Ureter (tissue), 1 donor: Measurements from ENCODE around the gene NSUN6. TPM values are rescaled to one million over a fixed set of nuclear protein-coding genes. Genes with fewer than 3 reads are reported as not detected.
"Not testable (repeated sequence)": the region's sequence is repeated elsewhere in the genome, so short reads cannot be mapped to it uniquely, and the experiment has no call there.

Source experiments
- DNase-seq: peaks from one replicate; pipeline ENCODE4 v3.0.0-alpha.2; 2020; ENCODE audit warnings: low spot score
- total RNA-seq: library from RNA; stranded (reverse); gene quantifications from one replicate; pipeline ENCODE4 v1.2.4, GENCODE V29; 2023
- donor health status: DM: yes; HTN: yes; CAD: no.

NSUN6 gene
- total RNA-seq, 1 donor from 2014 or later = 33.5 TPM

DNA sequence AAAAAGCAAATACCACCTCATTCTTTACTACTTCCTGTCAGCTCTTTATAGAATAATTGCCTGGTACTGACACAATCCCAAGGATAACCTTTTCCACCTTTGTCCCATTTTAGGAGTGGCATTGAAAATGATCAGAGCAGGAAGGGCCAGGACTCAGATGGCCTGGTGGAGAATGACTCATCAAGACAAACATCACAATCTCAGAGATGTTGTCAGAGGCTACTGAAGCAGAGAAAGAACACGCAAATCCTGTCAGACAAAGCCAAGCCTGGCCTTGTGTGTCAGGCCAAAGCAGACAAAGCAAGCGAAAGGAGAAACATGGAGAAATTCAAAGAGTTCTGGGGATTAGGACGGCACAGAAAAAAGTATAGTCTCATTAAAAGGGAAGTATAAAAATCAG, 40.9 kb downstream of the NSUN6 start:
- DNase-seq = peak; percentile 61

DNA sequence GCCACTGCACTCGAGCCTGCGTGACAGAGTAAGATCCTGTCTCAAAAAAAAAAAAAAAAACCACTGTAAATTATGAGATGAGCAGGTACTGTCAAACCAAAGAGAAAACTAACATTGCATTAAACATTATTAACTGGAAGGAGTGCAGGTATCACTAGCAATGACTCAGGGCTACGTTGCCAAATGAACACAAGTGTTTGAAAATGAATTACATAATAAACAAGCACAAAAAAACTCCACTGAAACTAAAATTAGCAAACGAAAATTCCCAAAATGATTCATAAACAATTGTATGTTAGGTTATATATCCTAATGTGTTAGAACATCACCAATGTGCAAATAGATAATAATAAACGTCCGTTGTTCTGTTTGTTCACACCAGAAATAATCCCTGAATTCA, 42.8 kb downstream of the NSUN6 start:
- DNase-seq = no peak

DNA sequence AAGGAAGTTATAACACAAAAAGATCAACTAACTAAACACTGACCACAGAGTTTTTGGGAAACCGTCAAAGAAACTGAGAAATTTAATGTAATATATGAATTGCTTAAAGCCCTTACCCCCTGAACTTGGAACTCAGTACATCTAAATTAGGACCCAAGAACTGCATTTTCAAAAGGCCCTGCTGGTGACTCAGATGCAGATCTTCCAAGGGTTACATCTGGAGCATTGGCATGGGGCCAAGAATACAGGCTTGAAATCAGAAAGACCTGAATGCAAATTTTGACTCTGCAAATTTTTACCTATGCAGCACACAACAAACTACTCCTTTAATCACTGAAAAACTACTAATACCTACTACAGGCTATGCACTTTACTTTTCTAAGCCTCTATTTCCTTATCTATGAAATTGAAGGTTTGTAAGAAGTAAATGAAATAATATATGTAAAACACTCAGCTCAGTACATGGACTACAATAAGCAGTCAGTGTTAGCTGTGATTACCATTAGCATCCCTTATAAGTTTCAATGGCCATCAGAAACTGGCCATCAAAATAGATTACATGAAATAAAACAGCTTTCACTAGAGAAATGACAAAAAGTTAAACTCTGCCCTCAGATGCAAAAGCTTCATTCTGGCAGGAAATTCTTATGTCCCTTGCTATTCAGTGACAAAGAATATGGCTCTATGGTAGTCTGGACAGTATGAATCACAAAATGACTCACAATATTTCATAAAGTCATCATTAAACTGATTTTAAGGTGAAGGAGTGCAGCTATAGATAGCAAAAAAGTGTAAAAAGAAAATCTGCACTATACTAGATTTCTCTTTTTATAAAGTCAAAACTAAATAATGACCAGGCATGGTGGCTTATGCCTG, 43.6 kb downstream of the NSUN6 start:
- peak; percentile 56 for DNase-seq

DNA sequence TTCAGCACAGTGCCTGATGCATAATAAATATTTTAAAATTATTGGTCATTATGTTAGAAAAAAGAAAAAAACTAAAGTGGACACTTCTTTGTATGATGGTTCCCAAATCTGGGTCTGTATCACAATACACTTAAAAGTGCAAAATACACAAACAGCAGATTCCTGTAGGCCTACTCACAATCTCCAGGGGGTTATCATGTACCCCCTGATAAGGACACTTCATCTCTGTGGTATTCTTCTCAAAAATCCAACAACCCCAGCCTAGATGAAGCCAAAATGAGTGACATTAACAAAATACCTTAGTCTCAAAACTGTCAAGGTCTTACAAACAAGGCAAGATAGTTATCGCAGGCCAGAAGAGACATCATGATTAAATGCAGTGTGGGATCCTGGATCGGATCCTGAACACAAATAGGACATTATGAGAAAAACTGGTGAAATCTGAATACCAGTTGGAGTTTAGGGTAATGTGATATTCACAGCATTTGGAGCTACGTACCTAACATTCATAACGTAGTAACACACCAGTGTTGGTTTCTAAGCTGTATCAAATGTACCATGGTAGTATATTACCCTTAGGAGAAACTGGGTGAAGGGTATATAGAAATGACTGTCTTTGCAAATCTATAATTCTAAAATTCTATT, 45.2 kb downstream of the NSUN6 start:
- DNase-seq = no peak

DNA sequence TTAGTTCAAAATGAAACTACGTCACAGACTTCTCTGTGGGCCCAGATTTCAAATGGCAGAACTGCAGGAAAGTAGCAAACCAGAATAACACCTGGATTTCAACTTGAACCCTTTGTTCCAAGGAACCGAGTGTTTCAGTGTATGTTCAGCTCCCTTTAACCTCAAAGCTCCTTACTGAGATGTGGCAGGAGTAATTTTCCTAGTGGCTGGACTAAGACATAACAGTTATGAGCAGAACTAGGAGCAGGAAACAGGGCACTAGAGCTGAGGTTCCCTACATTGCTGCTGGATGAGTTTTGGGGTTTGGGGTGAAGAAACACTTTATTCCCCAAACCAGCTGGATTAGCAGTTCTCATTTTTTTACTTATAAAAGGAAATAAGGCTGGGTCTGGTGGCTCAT, 50.1 kb downstream of the NSUN6 start:
- DNase-seq = no peak

DNA sequence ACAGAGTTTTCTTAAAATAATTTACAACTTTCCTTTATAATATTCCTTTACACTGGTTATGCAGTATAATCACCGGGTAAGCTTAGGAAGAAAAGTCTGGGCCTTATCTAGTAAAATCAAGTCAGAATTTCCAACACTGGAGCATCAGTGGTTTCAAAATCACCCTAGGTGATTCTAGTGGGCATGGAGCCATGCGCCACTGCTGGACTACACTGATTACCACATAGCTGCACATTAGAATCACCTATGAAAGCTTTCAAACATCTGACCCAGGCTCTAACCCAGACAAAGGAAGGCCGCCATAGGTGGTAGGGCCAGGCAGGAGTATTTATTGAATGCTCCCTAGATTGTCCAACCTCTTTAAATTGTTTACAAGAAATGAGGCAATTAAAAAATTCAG, 52.0 kb downstream of the NSUN6 start:
- DNase-seq = no peak

DNA sequence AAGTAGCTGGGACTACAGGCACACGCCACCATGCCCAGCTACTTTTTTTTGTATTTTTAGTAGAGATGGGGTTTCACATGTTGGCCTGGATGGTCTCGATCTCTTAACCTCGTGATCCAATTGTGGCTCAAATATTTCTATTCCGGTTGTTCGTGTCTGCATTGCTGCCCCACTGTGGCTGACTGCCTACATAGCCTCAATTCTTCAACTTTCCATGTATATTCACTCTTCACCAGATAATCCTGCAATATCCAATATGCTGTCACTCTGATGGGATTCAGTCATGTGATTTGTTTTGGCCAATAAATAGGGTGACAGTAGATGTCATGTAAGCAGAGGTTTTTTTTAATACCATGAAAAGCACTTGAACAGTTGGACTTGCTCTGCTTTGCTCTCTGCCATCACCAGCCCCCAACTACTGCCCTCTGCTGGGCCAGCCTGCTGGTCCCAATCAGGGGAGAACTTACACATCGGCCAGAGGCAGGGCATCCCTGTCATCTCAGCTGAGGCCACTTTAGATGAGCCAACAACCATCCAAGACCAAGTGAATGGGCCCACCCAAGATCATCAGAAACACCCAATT, 56.7 kb downstream of the NSUN6 start:
- DNase-seq = no peak

DNA sequence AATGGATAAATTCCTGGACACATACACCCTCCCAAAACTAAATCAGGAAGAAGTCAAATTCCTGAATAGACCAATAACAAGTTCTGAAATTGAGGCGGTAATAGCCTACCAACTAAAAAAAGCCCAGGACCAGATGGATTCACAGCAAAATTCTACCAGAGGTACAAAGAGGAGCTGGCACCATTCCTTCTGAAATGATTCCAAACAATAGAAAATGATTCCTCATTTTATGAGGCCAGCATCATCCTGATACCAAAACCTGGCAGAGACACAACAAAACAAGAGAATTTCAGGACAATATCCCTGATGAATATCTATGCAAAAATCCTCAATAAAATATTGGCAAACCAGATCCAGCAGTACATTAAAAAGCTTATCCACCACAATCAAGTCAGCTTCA, 60.2 kb downstream of the NSUN6 start:
- DNase-seq = not testable (repeated sequence)

DNA sequence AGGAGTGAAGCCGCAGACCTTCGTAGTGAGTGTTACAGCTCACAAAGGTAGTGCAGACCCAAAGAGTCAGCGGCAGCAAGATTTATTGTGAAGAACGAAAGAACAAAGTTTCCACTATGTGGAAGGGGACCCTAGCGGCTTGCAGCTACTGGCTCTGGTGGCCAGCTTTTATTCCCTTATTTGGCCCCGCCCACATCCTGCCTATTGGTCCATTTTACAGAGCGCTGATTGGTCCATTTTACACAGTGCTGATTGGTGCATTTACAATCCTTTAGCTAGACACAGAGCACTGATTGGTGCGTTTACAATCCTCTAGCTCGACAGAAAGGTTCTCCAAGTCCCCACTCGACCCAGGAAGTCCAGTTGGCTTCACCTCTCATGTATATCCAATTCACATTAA, 64.8 kb downstream of the NSUN6 start:
- DNase-seq = not testable (repeated sequence)

DNA sequence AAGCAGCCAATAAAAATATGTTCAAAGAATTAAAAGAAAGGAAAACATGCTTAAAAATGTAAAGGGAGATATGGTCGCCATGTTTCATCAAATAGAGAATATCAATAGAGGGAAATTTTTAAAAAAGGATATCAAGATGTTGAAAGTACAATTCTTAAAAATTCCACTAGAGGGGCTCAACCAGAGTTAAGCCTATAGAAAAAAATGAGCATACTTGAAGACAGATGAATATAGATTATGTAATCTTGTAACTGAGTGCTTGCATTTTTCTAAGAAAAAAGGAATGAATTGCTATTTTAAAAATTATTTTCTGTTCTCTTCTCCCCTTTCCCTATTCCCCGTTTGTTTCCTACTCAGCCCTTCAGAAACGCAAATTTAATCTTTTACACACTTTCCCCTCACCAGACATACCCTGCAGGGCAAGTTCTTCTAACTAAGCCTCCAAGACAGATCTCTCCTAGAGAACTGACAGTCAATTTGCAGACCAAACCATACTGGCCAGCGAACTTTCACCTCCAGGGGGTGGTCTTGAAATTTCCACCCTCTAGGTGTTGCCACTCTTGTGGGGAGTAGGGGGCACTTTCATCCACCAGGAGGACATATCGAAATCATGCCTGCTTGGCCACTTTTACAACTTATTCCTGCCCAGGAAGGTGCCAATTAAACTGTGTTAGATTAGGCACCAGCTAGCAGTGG, 67.7 kb downstream of the NSUN6 start:
- DNase-seq = no peak

DNA sequence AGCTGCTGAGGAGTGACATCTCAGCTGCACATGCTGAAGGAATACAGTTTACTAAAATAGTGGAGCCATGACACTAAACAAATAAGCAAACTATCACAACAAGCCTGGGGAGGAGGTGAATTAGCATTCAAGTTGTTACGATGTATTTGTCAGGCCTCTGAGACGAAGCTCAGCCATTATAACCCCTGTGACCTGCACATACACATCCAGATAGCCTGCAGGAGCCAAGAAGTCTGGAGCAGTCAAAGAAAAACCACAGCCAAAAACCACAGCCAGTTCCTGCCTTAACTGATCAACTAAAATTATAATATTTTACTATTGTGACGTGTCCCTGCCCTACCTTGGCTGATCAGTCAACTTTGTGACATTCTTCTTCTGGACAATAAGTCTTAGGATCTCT, 68.6 kb downstream of the NSUN6 start:
- DNase-seq = no peak

DNA sequence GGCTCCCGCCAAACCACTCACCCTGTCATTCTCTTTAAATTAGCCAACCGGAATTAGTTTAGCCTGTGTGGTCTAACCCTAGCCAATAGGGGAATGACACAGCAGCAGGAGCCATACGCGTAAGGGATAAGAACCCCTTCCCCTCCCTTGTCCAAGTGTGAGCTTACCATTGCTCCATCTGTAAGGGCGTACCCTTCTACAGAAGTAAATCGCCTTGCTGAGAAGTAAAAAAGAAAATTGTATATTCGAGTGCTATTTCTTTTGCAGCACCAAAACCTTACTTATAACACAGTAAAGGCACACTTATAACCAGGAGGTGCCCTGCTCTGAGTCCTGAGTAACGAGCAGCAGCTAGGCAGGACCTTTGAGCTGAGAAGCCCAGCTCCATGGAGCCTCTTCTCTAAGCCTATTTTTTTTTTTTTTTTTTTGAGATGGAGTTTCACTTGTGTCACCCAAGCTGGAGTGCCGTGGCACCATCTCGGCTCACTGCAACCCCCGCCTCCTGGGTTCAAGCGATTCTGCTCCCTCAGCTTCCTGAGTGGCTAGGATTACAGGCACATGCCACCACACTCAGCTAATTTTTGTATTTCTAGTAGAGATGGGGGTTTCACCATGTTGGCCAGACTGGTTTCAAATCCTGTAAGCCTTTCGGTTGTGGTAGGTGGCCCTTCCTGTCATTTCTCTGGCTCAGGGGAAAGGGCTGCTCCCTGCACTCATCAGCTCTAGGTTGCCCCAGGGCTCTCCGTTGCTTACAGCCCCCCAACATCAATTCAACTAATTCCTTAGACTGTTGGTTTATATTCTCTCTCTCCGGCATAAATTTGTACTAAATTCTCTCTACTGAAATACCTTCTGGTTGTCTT, 73.3 kb downstream of the NSUN6 start:
- DNase-seq = no peak

DNA sequence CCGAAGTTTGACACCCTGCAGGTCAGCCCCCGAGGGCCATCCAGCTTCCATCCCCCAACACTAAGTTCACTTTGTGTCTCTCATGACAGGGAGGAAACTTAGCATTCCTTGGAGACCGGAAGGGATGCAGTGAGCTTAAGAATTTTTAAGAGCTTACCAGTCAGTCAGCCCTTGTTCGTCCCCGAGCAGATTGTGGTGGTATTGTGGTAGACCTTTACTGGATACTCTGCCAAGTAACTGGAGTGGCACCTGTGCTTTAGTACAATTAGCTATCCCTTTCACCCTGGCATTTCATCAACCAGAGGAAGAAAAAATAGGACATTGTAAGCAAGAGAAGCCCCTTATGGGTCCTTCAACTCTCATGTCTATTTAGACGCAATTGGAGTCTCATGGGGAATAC, 74.8 kb downstream of the NSUN6 start:
- no peak for DNase-seq

DNA sequence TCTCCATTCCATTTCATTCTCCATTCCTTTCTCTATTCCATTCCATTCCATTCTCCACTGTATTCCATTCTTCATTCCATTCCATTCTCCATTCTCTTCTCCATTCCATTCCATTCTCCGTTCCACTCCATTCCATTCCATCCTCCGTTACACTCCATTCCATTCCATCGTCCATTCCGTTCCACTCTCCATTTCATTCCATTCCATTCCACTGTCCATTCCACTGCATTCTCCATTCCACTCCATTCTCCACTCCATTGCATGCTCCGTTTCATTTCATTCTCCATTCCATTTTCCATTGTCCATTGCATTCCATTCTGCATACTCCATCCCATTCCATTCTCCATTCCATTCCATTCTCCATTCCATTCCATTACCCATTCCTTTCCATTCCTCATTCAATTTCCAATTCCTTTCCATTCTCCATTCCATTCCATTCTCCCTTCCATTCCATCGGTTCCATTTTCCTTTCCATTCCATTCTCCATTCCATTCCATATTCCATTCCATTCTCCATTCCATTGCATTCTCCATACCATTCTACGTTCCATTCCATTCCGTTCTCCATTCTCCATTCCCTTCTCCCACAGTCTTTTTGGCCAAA, 78.3 kb downstream of the NSUN6 start:
- no peak for DNase-seq

DNA sequence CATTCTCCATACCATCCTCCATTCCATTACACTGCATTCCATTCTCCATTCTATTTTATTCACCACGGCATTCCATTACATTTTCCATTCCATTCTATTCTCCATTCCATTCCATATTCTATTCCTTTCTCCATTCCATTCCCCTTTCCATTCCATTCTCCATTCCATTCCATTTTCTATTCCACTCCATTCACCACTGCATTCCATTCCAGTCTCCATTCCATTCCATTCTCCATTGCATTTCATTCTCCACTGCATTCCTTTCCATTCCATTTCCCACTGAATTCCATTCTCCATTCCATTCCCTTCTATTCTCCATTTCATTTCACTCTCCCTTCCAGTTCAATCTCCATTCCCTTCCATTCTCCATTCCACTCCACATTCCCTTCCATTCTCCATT, 79.6 kb downstream of the NSUN6 start:
- no peak for DNase-seq

DNA sequence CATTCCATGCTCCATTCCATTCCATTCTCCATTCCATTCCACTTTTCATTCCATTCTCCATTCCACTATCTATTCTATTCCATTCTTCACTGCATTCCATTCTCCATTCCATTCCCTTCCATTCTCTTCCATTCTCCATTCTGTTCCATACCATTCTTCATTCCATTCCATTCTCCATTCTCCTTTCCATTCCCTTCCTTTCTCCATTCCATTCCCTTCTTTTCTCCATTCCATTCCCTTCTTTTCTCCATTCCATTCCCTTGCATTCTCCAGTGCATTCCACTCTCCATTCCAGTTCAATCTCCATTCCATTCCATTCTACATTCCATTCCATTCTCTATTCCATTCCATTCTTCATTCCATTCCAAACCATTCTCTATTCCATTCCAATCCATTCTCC, 80.3 kb downstream of the NSUN6 start:
- DNase-seq = no peak

DNA sequence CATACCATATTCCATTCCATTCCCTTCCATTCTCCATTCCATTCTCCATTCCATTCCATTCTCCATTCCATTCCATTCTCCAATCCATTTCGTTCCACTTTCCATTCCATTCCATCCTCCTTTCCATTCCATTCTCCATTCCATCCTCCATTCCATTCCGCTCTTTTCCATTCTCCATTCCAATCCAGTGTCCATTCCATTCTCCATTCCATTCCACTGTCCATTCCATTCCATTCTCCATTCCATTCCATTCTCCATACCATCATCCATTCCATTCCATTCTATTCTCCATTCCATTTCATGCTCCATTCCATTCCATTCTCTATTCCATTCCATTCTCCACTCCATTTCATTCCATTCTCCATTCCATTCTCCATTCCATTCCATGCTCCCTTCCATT, 81.0 kb downstream of the NSUN6 start:
- not testable (repeated sequence) for DNase-seq

DNA sequence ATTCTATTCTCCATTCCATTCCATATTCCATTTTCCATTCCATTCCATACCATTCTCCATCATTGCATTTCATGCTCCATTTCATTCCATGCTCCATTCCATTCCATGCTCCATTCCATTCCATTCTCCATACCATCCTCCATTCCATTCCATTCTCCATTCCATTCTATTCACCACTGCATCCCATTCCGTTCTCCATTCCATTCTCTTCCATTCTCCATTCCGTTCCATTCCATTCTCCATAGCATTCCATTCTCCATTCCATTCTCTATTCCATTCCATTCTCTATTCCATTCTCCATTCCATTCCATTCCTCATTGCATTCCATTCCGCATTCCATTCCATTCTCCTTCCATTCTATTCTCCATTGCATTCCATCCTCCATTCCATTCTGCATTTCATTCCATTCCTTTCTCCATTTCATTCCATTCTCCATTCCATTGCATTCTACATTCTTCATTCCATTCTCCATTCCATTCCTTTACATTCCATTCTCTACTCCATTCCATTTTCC, 84.0 kb downstream of the NSUN6 start:
- no peak for DNase-seq

DNA sequence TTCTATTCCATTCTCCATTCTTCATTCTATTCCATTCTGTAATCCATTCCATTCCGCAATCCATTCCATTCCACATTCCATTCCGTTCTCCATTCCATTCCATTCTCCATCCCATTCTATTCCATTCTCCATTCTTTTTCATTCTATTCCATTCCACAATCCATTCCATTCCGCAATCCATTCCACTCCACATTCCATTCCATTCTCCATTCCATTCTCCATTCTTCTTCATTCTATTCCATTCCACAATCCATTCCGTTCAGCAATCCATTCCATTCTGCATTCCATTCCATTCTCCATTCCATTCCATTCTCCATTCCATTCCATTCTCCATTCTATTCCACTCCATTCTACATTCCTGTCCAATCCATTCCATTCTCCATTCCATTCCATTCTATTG, 85.2 kb downstream of the NSUN6 start:
- no peak for DNase-seq

DNA sequence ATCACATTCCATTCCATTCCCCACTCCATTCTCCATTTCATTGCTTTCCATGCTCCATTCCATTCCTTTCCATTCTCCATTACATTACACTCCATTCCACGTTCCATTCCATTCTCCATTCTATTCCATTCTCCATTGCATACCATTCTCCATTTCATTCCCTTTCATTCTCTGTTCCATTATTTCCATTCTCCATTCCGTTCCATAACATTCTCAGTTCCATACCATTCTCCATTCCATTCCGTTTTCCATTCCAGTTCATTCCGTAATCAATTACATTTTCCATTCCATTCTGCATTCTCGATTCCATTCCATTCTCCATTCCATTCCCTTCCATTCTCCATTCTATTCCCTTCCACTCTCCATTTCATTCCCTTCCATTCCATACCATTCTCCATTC, 86.4 kb downstream of the NSUN6 start:
- no peak for DNase-seq
